ENCODE data around the gene ST8SIA5.

- TF ChIP-seq CTCF (conservative IDR thresholded peaks at IDR 0.05; ENCODE audit: low read depth in 2 of 2): no peak
- no peak for TF ChIP-seq POLR2AphosphoS5 (IDR thresholded peaks at IDR 0.05; ENCODE audit: low read depth)
- TF ChIP-seq JUNB (IDR thresholded peaks at IDR 0.05; ENCODE audit: unreplicated experiment): no peak
- TF ChIP-seq EZH2 (IDR thresholded peaks at IDR 0.05; ENCODE audit: low read depth, unreplicated experiment): no peak
- TF ChIP-seq EZH2phosphoT487 (IDR thresholded peaks at IDR 0.05; ENCODE audit: unreplicated experiment): no peak
- no peak for TF ChIP-seq CREB1 (CRISPR knock-in tag; IDR thresholded peaks at IDR 0.05; ENCODE audit: low read depth)
Measured at GRCh38 chr18:46700066-46700824, 56.6 kb downstream of the ST8SIA5 start.
